Measurements from ENCODE around the gene RNF223.

RNF223 gene

DNA sequence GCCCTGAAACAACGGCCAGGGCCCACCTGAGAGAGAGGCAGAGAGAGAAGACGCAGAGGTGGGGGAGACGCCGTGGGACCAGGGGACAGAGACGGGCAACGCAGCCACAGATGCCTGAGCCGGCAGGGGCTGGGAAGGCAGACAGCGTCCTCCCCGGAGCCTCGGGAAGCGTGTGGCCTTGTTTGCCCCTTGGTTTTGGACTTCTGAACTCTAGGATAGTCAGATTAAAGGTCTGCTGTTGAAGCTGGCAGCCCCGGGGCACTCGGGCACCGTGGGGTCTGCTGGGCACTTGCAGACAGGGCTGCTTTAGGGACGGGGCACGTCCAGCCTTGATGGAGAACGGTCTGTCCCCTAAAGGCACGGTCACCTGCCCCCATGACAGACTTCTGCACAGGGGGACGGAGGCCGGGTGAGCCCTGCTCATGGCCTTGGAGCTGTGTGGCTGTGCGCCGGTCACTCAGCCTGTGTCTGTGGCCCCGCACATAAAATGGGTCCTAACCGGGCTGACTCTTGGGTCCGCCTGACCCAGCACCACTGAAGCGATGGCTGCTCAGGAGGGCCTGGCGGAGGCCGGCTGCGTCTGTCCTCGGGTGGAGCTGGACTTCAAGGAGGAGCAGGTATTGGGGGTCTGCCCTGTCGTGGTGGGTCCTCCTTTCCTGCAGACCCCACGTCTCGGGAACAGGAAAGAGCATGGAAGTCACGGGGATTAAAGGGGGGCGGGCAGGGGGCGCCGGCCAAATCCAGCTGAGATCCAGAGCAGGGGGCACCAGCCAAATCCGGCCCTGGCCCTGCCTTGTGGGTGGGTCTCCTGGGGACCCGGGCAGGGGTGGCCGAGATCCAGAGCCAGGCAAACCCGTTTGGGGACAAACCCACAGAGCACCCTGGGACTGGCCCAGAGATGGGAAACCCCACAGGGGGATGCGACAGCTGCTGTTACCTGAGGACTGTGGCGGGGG lies 9.6 kb upstream of the RNF223 start:
- TF ChIP-seq L3MBTL2 (conservative IDR thresholded peaks at IDR 0.05) (no peak), FOXM1 (IDR thresholded peaks at IDR 0.05; ENCODE audit: borderline replicate concordance) (no peak), FOXK2 (IDR thresholded peaks at IDR 0.05) (no peak), CTBP1 (IDR thresholded peaks at IDR 0.05; ENCODE audit: borderline replicate concordance) (no peak), TARDBP (IDR thresholded peaks at IDR 0.05) (no peak), HDGF (IDR thresholded peaks at IDR 0.05; ENCODE audit: borderline replicate concordance) (no peak), LEF1 (IDR thresholded peaks at IDR 0.05; ENCODE audit: borderline replicate concordance) (no peak), ARNT (IDR thresholded peaks at IDR 0.05) (no peak), ZNF384 (IDR thresholded peaks at IDR 0.05) (no peak), FOXA1 (IDR thresholded peaks at IDR 0.05) (no peak), SUZ12 (IDR thresholded peaks at IDR 0.05) (no peak), SP1 (IDR thresholded peaks at IDR 0.05) (no peak), NFRKB (IDR thresholded peaks at IDR 0.05) (no peak), ELF4 (IDR thresholded peaks at IDR 0.05) (no peak), BHLHE40 (IDR thresholded peaks at IDR 0.05; ENCODE audit: borderline replicate concordance) (no peak)
- TF ChIP-seq, protein P1, sequence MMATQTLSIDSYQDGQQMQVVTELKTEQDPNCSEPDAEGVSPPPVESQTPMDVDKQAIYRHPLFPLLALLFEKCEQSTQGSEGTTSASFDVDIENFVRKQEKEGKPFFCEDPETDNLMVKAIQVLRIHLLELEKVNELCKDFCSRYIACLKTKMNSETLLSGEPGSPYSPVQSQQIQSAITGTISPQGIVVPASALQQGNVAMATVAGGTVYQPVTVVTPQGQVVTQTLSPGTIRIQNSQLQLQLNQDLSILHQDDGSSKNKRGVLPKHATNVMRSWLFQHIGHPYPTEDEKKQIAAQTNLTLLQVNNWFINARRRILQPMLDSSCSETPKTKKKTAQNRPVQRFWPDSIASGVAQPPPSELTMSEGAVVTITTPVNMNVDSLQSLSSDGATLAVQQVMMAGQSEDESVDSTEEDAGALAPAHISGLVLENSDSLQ (IDR thresholded peaks at IDR 0.05) = no peak
- ChIA-PET POLR2A (no interaction called here), CTCF (no interaction called here)

GRCh38 chr1:1082776-1083415 lies 8.8 kb upstream of the RNF223 start:
- no peak for TF ChIP-seq NFRKB (IDR thresholded peaks at IDR 0.05)
- TF ChIP-seq ARNT (IDR thresholded peaks at IDR 0.05) = no peak
- TF ChIP-seq FOXK2 (IDR thresholded peaks at IDR 0.05) = no peak
- DNase-seq (ENCODE audit: extremely low spot score) = no peak
- ChIA-PET POLR2A (no interaction called here), CTCF (no interaction called here)

More for the DNA sequence above, 9.6 kb upstream of the RNF223 start:
- no peak for DNase-seq (ENCODE audit: extremely low spot score)

GRCh38 chr1:1082239-1082775 lies 8.2 kb upstream of the RNF223 start:
- CTCF ChIA-PET = no interaction called here
- DNase-seq (ENCODE audit: extremely low spot score) = no peak
- POLR2A ChIA-PET = no interaction called here
- TF ChIP-seq LEF1 (IDR thresholded peaks at IDR 0.05; ENCODE audit: borderline replicate concordance) = no peak
- TF ChIP-seq TARDBP (IDR thresholded peaks at IDR 0.05) = no peak
- no peak for TF ChIP-seq SUZ12 (IDR thresholded peaks at IDR 0.05)
- no peak for TF ChIP-seq HDGF (IDR thresholded peaks at IDR 0.05; ENCODE audit: borderline replicate concordance)
- TF ChIP-seq FOXA1 (IDR thresholded peaks at IDR 0.05) = no peak
- no peak for TF ChIP-seq L3MBTL2 (conservative IDR thresholded peaks at IDR 0.05)
- no peak for TF ChIP-seq ARNT (IDR thresholded peaks at IDR 0.05)
- TF ChIP-seq ELF4 (IDR thresholded peaks at IDR 0.05) = no peak
- TF ChIP-seq FOXM1 (IDR thresholded peaks at IDR 0.05; ENCODE audit: borderline replicate concordance) = no peak

GRCh38 chr1:1081311-1082238 lies 7.5 kb upstream of the RNF223 start:
- no peak for DNase-seq (ENCODE audit: extremely low spot score)
- TF ChIP-seq NFRKB (IDR thresholded peaks at IDR 0.05) = no peak
- TF ChIP-seq ELF4 (IDR thresholded peaks at IDR 0.05) = no peak
- no peak for TF ChIP-seq L3MBTL2 (conservative IDR thresholded peaks at IDR 0.05)
- no peak for TF ChIP-seq CTBP1 (IDR thresholded peaks at IDR 0.05; ENCODE audit: borderline replicate concordance)
- TF ChIP-seq ZNF384 (IDR thresholded peaks at IDR 0.05) = no peak
- TF ChIP-seq, protein P1 (IDR thresholded peaks at IDR 0.05) = no peak
- no peak for TF ChIP-seq LEF1 (IDR thresholded peaks at IDR 0.05; ENCODE audit: borderline replicate concordance)
- no peak for TF ChIP-seq FOXA1 (IDR thresholded peaks at IDR 0.05)
- no peak for TF ChIP-seq FOXK2 (IDR thresholded peaks at IDR 0.05)
- no peak for TF ChIP-seq HDGF (IDR thresholded peaks at IDR 0.05; ENCODE audit: borderline replicate concordance)
- no peak for TF ChIP-seq TARDBP (IDR thresholded peaks at IDR 0.05)
- no peak for TF ChIP-seq ARNT (IDR thresholded peaks at IDR 0.05)
- no peak for TF ChIP-seq SUZ12 (IDR thresholded peaks at IDR 0.05)
- no peak for TF ChIP-seq BHLHE40 (IDR thresholded peaks at IDR 0.05; ENCODE audit: borderline replicate concordance)
- TF ChIP-seq SP1 (IDR thresholded peaks at IDR 0.05) = no peak
- ChIA-PET CTCF (no interaction called here), POLR2A (no interaction called here)

DNA sequence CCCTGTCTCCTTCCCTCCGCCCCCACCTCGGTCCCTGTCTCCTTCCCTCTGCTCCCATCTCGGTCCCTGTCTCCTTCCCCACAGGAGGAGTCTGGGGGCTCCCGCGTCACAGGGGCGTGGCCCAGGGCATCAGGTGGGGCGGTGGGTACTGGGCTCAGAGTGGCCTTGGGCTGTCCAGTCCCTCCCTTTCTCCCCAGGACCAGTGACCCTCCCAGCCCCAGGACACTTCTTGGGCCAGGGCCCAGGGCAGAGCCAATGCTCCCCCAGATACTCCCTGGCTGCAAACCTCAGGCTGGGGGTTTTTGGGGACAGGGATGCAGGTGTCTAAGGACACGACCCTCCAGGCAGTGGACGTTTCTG lies 6.8 kb upstream of the RNF223 start:
- CTCF ChIA-PET = no interaction called here
- no peak for DNase-seq (ENCODE audit: extremely low spot score)
- no peak for TF ChIP-seq NFRKB (IDR thresholded peaks at IDR 0.05)
- no peak for TF ChIP-seq HDGF (IDR thresholded peaks at IDR 0.05; ENCODE audit: borderline replicate concordance)
- TF ChIP-seq, protein P1 (IDR thresholded peaks at IDR 0.05) = no peak
- TF ChIP-seq FOXK2 (IDR thresholded peaks at IDR 0.05) = no peak
- no peak for TF ChIP-seq LEF1 (IDR thresholded peaks at IDR 0.05; ENCODE audit: borderline replicate concordance)
- TF ChIP-seq FOXM1 (IDR thresholded peaks at IDR 0.05; ENCODE audit: borderline replicate concordance) = no peak
- TF ChIP-seq TARDBP (IDR thresholded peaks at IDR 0.05) = no peak
- no peak for TF ChIP-seq ELF4 (IDR thresholded peaks at IDR 0.05)
- no peak for TF ChIP-seq ZNF384 (IDR thresholded peaks at IDR 0.05)
- TF ChIP-seq CTBP1 (IDR thresholded peaks at IDR 0.05; ENCODE audit: borderline replicate concordance) = no peak
- TF ChIP-seq SP1 (IDR thresholded peaks at IDR 0.05) = no peak
- TF ChIP-seq SUZ12 (IDR thresholded peaks at IDR 0.05) = no peak
- TF ChIP-seq BHLHE40 (IDR thresholded peaks at IDR 0.05; ENCODE audit: borderline replicate concordance) = no peak
- no peak for TF ChIP-seq L3MBTL2 (conservative IDR thresholded peaks at IDR 0.05)
- TF ChIP-seq FOXA1 (IDR thresholded peaks at IDR 0.05) = no peak
- no peak for TF ChIP-seq ARNT (IDR thresholded peaks at IDR 0.05)
- POLR2A ChIA-PET = no interaction called here

All from HEK293T (cell line).